Endometrium (tissue), 2 donors: Measurements from ENCODE around the gene HOXD4.

Experiments used
- FAIRE-seq: peaks from 2 replicates; lab custom pipeline; 2012; peaks lifted over from hg19 to GRCh38; lab: Jason Lieb, UNC
- donor health status: control.
- donor health status: control.

The HOXD4 gene

DNA sequence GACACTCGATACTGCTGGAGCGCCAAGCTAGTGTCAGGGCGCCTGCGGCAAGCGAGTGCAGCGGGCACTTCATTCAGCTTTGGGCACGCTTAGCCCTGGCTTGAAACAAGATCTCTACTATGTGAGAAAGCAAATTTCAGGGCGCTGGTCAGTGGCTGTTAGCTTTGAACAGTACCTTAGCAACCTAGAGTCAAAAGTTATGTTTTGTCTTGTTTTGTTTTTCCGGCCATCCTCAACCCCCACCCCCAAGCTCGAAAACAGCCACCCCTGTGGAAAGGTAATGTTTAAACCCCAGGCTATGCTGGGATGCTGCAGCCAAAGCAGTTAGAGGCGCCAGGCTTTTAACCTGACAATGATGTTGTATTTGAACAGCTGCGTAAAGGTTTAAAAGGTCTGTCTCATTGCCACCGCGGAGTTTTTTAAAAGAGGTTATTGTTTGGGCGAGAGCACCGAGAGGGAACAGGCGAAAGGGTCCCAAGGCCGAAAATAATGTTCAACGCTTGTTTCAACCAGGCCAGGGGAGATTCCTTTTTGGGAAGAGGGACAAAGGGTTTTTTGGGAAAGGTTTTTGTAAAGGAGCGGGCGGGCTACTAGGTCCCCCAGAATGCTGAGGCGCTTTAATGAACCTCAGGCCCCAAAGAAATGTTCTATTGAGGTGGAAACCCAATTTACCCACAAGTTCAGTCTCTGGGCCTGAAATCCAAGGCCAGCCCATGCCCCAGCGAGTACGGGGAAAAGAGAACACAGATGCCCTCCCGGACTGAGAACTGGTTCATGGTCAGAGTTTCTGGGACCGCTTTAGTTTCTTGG is 37.0 kb upstream of the HOXD4 start:
- no peak for FAIRE-seq

DNA sequence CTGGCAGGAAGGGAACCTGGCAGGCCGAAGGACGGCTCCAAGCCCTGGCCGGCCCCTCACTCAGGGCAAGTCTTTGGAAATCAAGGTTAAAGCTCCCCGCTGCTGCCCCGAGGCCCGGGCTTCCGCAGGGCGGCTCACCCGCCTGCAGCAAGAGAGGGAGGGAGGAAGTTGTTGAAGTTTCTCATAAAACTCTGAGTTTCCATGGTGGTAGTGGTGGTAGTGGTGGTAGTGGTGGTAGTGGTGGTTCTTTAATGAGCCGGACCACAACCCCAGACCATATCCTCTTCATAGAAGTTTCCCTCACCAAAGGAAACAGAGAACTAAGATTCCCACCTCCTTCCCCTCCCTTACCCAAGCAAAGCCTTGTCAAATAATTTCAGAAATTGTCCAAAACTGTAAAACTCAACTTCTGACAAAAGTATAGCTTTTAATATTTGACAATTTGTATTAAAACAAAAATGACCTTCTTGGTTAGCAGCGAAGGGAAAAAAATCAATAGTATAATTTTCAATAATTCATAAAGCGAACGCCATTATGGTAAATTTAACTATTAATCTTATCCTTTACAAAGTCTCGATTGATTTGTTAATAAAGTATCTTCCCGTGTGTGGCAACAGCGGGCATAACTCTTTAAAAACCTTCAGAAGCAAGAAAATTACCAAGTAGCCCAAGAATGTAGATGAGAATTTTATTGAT is 36.3 kb upstream of the HOXD4 start:
- no peak for FAIRE-seq

DNA sequence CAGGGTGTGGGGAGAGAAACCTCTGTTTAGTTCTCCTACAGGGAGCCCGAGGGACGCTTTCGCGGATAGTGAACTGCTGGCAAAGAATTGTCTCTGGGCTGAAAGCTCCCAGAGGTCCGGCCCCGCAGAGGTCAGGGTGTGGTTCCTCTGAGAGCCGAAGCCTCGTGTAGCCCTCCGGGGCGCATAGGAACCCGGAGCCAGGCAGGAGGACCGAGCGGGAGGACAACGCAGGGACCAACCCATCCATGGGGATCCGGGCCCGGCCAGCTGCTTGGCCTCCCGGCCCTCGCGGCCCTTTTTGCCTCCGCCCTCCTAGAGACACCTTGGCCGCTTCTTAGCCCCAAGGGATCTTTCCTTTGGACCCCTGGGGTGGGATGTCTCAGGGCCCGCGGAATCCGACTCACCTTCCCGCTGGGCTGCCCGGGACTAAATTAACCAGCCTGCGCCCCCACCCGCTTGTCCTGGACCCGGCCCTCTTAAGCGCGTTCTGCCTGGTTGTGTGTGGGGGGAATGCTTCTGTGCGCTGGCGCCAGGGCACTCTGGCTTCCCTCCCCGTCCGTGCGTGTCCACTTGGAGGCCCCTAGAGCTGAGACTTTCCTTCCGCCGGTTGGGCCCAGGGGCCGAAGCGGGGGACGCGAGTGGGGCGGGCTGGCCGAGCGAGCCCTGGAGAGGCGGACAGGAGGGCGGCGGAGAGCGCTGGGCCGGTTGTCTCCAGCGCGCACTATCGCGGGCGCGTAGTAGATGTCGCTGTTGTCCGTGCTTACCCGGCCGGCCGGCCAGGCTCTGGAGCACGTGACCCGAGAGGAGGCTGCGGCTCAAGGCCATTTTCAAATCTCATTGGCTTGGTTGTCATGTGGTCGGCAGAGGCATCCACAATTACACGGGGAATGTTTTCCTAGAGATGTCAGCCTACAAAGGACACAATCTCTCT is 35.2 kb upstream of the HOXD4 start, which contains the start of gene HOXD10:
Gene HOXD10 (plus strand): TSS at position 896 of the 931 bp plus-strand sequence. CDS start 56 bp downstream, outside the sequence.
- FAIRE-seq = no peak

DNA sequence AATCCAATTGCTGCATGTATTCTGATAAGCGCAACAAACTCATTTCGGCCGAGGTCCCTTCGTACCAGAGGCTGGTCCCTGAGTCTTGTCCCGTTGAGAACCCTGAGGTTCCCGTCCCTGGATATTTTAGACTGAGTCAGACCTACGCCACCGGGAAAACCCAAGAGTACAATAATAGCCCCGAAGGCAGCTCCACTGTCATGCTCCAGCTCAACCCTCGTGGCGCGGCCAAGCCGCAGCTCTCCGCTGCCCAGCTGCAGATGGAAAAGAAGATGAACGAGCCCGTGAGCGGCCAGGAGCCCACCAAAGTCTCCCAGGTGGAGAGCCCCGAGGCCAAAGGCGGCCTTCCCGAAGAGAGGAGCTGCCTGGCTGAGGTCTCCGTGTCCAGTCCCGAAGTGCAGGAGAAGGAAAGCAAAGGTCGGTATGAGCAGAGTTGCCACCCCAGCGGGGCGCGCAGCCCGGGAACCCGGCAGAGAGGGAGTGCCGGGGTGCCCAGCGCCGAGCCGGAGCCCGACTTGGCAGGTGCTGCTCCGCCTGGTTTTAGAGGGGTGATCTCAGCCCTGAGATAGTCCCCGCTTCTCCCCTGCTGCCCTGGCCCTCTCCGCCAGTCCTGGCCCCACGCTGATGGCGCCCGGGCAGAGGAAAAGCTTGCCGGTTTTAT is 34.1 kb upstream of the HOXD4 start:
- FAIRE-seq = no peak

DNA sequence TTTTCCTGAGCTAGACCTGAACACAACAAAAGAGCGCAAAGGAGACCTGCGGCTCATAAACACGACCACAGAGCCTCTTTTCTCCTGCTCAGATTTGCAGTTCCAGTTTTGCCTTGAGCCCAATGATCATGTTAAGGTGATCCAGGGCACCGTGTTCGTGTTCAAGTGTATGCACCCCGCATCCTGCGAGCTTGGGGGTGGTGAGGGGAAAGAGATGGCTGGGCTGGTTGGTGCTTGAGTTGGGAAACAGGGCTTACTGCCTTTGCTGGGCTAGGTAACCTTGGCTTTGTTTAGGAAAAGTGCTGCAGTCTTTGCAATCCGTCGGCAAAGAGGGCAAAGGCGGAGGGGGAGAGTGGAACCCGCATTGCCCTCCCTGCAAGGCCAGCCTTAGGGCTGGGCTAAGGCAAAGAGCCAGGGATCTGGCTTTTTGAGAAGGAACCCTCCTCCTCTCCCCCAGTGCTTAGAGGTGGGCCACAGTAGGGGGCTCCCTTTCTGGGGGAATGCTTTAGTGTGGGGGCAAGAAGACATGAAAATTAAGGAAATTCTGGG is 33.5 kb upstream of the HOXD4 start:
- no peak for FAIRE-seq

DNA sequence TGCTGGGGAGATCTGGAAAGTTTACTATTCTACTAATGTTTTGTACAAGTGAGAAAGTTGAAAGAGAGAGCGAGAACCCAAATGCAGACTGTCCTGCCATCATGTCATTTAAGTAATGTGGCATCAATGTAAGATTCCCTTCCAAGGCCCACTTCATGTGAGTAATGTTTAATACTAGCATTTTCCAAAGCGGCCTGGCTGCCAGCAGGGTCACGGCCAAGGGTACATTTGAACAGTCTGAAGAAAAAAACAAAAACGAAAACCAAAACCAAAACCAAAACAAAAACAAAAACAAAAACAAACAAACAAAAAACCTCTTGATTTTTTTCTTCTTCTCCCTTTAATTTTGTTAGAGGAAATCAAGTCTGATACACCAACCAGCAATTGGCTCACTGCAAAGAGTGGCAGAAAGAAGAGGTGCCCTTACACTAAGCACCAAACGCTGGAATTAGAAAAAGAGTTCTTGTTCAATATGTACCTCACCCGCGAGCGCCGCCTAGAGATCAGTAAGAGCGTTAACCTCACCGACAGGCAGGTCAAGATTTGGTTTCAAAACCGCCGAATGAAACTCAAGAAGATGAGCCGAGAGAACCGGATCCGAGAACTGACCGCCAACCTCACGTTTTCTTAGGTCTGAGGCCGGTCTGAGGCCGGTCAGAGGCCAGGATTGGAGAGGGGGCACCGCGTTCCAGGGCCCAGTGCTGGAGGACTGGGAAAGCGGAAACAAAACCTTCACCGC is 32.6 kb upstream of the HOXD4 start:
- FAIRE-seq = peak; percentile 64

DNA sequence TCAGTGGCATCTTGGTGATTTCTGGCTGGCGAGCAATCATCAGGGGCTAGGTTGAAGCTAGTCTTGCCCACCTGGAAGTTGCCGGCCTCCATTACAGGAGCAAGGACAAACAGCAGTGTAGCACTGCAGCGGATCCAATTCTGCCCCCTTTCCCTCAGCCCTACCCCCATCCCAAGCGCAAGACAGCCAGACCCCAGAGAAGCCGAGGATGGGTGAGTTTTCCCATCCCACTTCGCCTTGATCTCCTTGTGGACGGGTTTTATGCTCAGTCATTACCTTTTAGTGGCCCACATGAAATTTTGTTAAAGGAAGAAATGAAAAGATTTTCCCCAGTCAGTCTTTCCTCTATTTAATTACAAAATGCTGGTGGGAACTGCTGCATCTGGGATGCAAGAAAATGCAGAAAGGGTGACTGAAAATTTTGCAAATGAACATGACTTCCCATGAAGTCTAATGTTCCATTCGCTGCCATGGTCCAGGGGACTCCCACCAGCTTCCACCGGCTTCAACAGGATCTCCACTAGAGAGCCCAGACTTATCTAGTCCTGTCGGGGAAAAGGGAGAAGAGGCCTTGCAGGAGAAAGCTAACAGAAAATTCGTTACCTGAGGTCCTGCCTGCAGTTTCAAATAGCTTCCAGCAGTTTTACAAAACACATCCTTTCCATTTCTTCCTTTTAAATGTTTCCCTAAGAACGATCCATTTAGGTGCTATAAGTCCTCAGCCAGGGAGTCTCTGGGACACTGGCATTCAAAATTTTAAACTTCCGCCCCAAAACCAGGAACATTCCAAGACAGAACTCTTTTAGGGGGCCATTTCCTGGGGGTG is 30.8 kb upstream of the HOXD4 start:
- FAIRE-seq = no peak

DNA sequence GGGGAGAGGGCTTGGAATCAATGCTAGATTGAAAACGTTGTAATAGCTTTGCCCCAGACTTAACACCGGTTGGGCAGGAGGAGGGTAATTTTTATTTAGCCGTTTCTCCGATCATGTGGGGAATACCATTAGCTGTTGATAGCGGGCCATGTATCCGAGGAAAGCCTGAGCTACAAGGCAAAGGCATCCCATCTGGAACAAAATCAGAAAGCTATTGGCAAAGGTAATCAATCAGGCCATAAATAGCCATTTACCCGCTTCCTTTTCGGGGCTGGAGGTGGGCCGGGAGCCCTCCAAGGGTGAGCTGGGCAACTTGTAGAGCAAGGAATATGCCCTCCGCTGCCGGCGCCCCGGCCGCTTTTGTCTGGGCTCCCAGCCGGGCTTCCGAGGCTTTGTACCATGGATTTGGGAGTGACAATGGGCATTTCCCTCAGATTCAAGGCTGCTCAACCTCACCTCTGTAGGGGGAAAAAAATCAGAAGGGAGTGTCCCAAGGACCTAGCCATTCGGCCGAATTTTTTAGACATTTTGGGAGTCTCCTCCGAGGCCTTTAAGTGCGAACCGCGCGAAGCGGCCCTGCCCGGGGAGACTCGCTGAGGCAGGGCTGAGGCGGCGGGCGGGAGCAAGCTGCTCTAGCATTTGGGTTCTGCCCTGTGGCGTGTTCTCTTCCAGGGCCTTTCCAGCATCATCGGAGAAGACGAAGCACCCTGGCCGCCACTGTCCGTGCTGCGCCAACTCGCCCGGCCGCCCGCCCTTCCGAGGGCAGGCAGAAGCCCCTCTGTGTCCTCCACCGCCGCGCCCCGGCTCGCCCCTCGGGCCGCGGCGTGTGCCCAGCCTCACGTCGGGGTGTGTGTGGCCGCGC is 29.9 kb upstream of the HOXD4 start:
- no peak for FAIRE-seq

DNA sequence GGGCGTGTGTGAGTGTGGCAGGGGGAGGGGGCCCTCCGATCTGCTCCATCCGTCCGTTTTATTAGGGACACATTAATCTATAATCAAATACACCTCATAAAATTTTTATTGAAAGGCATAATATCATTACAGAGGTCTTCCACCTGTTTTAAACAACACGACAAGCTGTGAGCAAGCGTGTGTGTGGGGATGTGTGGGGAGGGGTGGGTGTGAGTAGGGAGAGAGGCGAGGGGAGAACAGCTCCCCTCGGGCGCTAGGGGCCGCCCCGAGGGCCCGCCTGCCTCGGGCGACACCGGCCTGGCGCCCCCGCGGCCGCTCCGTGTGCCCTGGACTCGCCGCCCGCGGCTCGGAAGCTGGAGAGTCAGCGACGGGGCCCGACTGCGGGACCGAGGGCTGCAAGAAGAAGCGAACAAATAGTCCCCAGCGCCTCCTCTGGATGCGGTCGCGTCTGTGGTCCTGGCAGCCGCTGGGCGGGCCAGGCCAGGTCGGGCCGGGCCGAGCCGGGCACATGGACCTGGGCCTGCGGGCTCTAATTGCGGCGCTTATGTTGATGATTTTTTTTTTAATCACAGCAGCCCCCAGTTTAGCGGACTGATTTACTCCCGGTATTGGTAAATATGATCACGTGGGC is 29.2 kb upstream of the HOXD4 start:
- no peak for FAIRE-seq

DNA sequence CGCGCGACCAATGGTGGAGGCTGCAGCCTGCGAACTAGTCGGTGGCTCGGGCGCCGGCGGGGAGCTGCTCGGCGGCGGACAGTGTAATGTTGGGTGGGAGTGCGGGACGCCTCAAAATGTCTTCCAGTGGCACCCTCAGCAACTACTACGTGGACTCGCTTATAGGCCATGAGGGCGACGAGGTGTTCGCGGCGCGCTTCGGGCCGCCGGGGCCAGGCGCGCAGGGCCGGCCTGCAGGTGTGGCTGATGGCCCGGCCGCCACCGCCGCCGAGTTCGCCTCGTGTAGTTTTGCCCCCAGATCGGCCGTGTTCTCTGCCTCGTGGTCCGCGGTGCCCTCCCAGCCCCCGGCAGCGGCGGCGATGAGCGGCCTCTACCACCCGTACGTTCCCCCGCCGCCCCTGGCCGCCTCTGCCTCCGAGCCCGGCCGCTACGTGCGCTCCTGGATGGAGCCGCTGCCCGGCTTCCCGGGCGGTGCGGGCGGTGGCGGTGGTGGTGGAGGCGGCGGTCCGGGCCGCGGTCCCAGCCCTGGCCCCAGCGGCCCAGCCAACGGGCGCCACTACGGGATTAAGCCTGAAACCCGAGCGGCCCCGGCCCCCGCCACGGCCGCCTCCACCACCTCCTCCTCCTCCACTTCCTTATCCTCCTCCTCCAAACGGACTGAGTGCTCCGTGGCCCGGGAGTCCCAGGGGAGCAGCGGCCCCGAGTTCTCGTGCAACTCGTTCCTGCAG is 28.5 kb upstream of the HOXD4 start, which contains the start of gene HOXD9:
Gene HOXD9 (plus strand): TSS at position 37 of the 728 bp plus-strand sequence. CDS start 50 bp downstream, at position 87.
- no peak for FAIRE-seq

DNA sequence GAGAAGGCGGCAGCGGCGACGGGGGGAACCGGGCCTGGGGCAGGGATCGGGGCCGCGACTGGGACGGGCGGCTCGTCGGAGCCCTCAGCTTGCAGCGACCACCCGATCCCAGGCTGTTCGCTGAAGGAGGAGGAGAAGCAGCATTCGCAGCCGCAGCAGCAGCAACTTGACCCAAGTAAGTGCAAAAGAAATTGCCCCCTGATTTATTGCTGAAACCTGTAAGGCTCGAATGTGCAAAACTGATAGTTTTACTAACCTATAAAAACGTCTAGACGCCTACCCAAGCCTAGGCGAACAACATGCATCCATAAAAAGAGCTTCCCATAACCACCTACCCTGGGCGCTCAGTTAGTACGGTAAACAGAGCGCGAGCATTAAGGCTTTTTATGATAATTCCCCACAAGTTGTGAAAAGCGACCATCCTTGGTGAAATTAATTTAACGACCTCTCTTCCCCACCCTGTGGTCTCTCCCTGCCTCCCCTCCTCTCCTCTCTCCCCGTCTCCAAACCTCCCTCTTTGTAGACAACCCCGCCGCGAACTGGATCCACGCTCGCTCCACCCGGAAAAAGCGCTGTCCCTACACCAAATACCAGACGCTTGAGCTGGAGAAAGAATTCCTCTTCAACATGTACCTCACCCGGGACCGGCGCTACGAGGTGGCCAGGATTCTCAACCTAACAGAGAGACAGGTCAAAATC is 27.8 kb upstream of the HOXD4 start:
- FAIRE-seq = no peak

DNA sequence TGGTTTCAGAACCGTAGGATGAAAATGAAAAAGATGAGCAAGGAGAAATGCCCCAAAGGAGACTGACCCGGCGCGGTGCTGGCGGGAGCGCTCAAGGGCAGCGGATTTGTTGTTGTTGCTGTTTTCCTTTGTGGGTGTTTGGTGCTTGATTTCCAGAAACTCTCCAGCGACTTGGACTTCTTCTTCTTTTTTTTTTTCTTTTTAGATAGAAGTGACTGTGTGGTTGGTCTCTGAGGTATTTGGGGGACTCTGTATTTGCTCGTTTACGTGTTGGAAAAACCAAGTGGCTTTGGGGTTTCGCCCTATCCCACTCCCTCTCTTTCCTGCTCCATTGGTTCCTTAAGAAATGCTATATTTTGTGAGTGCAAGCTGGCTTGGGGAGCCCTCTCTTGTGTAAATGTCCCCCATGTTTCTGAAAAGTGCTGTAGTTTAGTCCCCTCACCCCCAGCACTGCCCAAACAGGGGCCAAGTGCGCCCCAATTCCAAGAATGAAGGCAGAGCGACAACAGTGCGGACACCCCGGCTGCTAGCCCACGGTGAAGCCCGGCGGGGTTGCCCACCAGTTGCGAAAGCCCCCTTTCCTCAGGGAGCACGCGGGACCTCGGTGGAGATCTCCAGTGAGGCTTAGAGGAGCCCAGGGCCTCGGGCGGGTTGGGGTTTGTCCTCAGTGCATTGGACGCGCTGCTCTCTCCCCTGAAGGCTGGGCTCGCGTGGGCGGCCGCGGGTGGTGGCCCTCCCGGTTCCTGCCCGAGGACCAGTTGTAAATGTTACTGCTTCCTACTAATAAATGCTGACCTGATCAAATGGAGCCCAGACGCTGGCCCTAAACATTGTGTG is 27.0 kb upstream of the HOXD4 start:
- FAIRE-seq = no peak

DNA sequence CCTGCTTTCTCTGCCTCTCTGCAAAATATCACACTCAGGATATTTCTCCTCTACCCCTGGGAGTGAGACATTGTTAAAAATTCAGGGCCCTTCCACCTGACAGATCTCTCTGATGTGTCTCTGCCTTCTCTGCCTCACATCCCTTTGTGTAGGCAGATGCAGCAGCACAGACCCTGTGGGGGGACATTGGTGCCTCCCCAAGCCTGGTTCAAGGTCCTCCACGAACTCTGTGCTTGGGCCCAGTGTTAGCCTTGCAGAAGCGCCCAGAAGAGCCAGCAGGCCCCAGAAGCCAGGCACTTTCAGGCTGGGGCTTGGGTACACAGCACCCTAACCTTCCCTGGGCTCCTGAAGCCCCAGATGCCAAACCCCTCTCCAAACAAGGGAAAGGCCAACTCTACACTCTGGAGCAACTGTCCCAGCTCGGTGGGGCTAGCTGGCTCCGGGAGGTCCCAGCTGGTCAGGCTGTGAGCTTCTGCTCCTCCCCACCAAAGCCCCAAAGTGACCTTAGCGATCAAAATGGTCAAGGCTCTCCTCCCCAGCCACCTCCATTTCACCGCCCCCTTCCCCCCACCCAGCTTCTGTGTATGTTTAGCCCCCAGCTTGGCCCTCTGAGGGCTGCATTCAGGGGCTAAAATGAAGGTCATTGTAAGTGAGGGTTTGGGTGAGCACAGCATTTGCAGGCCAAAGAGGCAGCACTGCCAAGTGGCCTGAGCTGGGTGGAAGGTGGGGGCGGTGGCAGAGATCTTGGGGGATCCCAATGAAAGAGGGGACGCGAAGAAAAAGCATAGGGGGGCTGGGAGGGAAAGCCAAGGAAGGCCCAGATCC is 26.2 kb upstream of the HOXD4 start:
- no peak for FAIRE-seq

DNA sequence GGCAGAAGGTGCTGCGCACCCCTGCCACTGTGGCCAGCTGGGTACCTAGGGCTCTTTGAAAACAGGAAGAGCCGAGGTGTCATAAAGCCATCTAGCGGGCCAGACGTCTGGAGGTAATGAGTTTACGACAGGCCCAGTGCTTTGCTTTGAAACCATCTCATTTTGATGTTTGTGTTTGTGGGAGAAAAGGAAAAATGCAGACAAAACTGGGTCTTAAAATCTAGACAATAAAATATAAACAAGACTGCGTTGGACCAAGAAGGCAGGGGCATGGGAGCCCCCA is 25.6 kb upstream of the HOXD4 start:
- FAIRE-seq = no peak
